HK-2 (cell line): Measurements from ENCODE around the gene SEPTIN8.

ENCODE experiments used
- DNase-seq: peaks from one replicate; pipeline ENCODE4 v3.0.0-alpha.2; 2018; ENCODE audit not compliant: unreplicated experiment

Gene SEPTIN8

GRCh38 chr5:132748522-132749000 is 28.5 kb downstream of the SEPTIN8 start:
- no peak for DNase-seq

GRCh38 chr5:132747616-132748440 is 29.2 kb downstream of the SEPTIN8 start:
- DNase-seq = no peak

GRCh38 chr5:132746954-132747615 is 30.0 kb downstream of the SEPTIN8 start, which contains the start of gene CCNI2:
CCNI2 (plus strand) TSS chr5:132747426; CDS start chr5:132747496, 70 bp downstream.
- no peak for DNase-seq

GRCh38 chr5:132746592-132746953 is 30.5 kb downstream of the SEPTIN8 start:
- no peak for DNase-seq

GRCh38 chr5:132744659-132745058 is 32.4 kb downstream of the SEPTIN8 start:
- no peak for DNase-seq

GRCh38 chr5:132742626-132743025 is 34.4 kb downstream of the SEPTIN8 start:
- no peak for DNase-seq

GRCh38 chr5:132742158-132742557 is 34.9 kb downstream of the SEPTIN8 start:
- no peak for DNase-seq

GRCh38 chr5:132739232-132739631 is 37.8 kb downstream of the SEPTIN8 start:
- DNase-seq = no peak

GRCh38 chr5:132737982-132738681 is 38.9 kb downstream of the SEPTIN8 start:
- DNase-seq = no peak

- DNase-seq = peak; percentile 96
These were observed 39.9 kb downstream of the SEPTIN8 start, which contains the start of gene KIF3A for GRCh38 chr5:132736853-132737833. KIF3A (minus strand) TSS chr5:132737546; CDS start chr5:132737419, 127 bp downstream.

- DNase-seq = no peak
These were observed 42.4 kb downstream of the SEPTIN8 start for GRCh38 chr5:132734687-132735086.

- DNase-seq = no peak
These were observed 43.4 kb downstream of the SEPTIN8 start for GRCh38 chr5:132733499-132734148.

- no peak for DNase-seq
These were observed 47.1 kb downstream of the SEPTIN8 start for GRCh38 chr5:132729896-132730295.

GRCh38 chr5:132725745-132726144 is 51.3 kb downstream of the SEPTIN8 start:
- no peak for DNase-seq

- no peak for DNase-seq
These were observed 58.3 kb downstream of the SEPTIN8 start for GRCh38 chr5:132718544-132719312.

- DNase-seq = no peak
These were observed 62.4 kb downstream of the SEPTIN8 start for GRCh38 chr5:132714456-132715307.

- no peak for DNase-seq
These were observed 68.4 kb downstream of the SEPTIN8 start for GRCh38 chr5:132708645-132709044.

- no peak for DNase-seq
These were observed 72.2 kb downstream of the SEPTIN8 start for GRCh38 chr5:132704875-132705274.
